Measurements from ENCODE around the gene RHOC. TPM values are rescaled to one million over a fixed set of nuclear protein-coding genes. Genes with fewer than 3 reads are reported as not detected.
"Not testable (repeated sequence)": the region's sequence is repeated elsewhere in the genome, so short reads cannot be mapped to it uniquely, and the experiment has no call there.

The RHOC gene
- total RNA-seq, 2 experiments from 2014 or later: 23.1 to 43.3 TPM

DNA sequence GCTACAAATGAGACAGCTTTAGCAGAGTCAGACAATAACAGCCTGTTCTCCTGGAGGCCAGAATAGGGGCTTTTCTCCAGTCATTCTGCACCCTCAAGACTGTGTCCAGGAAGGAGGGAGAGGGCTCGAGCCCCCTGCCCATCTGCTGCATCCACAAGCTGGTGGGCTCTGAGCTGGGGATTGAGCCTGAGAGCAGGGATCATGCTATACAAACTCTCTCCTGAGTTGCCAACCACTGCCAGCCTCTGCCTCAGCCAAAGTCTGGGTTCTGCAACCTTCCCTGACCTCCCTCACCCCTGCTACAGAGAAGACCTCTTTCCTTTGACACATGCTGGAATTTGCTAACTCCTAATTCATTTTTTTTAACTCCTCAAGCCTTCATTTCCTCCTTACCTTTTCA is 23.0 kb upstream of the RHOC start:
- Histone ChIP-seq H3K4me3 (ENCODE audit: low read depth, low read length, poor library complexity, severe bottlenecking) (no peak overlapping the region), H3K9me3 (ENCODE audit: low read length) (no peaks in the 10 kb centered on the region), H3K79me2 (ENCODE audit: insufficient read depth, low read depth, low read length) (no peaks in the 10 kb centered on the region), H4K20me1 (ENCODE audit: insufficient read depth, low read length) (no peaks in the 10 kb centered on the region), H3K27ac (ENCODE audit: low read depth, low read length, poor library complexity, severe bottlenecking) (no peak overlapping the region), H3K4me2 (ENCODE audit: low read length) (no peak overlapping the region), H3K4me1 (ENCODE audit: insufficient read depth, low read length, poor library complexity, severe bottlenecking) (peaks cover 4% of the 10 kb centered on the region), H2AFZ (ENCODE audit: low read length) (no peak overlapping the region), H3K9me2 (ENCODE audit: insufficient read depth, low read length) (no peaks in the 10 kb centered on the region), H3K36me3 (ENCODE audit: insufficient read depth, low read length) (no peaks in the 10 kb centered on the region)
- intact Hi-C loops (cut with micrococcal nuclease; ENCODE audit: unreplicated experiment): loop anchor here (10.0 kb wide), 1 partner anchor 325 kb away; no protein-coding TSS in a partner anchor
- BruUV-seq (replicated peaks): no TSS peak
- CTCF ChIA-PET (ENCODE audit: unreplicated experiment): no interaction called here
- POLR2A ChIA-PET: interaction anchor here (0.9 kb wide), 1 partner anchor 11 kb away, joined by 4 read pairs; no protein-coding TSS in a partner anchor
- DNase-seq (ENCODE audit: low spot score): no peak
- no peak for TF ChIP-seq CTCF (conservative IDR thresholded peaks at IDR 0.05; ENCODE audit: low read length)
- no peak for TF ChIP-seq EZH2phosphoT487 (IDR thresholded peaks at IDR 0.05; ENCODE audit: borderline replicate concordance, low read depth, low read length)

DNA sequence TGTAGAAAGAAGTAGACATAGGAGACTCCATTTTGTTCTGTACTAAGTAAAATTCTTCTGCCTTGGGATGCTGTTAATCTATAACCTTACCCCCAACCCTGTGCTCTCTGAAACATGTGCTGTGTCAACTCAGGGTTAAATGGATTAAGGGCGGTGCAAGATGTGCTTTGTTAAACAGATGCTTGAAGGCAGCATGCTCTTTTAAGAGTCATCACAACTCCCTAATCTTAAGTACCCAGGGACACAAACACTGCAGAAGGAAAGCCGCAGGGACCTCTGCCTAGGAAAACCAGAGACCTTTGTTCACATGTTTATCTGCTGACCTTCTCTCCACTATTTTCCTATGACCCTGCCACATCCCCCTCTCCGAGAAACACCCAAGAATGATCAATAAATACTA is 22.1 kb upstream of the RHOC start:
- H3K4me3 ChIP-seq (ENCODE audit: low read depth, low read length, poor library complexity, severe bottlenecking); H4K20me1 ChIP-seq (ENCODE audit: insufficient read depth, low read length); BruUV-seq (replicated peaks); H3K4me1 ChIP-seq (ENCODE audit: insufficient read depth, low read length, poor library complexity, severe bottlenecking); H3K79me2 ChIP-seq (ENCODE audit: insufficient read depth, low read depth, low read length); H3K27ac ChIP-seq (ENCODE audit: low read depth, low read length, poor library complexity, severe bottlenecking); H3K9me2 ChIP-seq (ENCODE audit: insufficient read depth, low read length); H3K4me2 ChIP-seq (ENCODE audit: low read length); intact Hi-C loops (cut with micrococcal nuclease; ENCODE audit: unreplicated experiment); H3K36me3 ChIP-seq (ENCODE audit: insufficient read depth, low read length); DNase-seq (ENCODE audit: low spot score); H3K9me3 ChIP-seq (ENCODE audit: low read length); H2AFZ ChIP-seq (ENCODE audit: low read length); CTCF ChIA-PET (ENCODE audit: unreplicated experiment); POLR2A ChIA-PET: not testable (repeated sequence)

DNA sequence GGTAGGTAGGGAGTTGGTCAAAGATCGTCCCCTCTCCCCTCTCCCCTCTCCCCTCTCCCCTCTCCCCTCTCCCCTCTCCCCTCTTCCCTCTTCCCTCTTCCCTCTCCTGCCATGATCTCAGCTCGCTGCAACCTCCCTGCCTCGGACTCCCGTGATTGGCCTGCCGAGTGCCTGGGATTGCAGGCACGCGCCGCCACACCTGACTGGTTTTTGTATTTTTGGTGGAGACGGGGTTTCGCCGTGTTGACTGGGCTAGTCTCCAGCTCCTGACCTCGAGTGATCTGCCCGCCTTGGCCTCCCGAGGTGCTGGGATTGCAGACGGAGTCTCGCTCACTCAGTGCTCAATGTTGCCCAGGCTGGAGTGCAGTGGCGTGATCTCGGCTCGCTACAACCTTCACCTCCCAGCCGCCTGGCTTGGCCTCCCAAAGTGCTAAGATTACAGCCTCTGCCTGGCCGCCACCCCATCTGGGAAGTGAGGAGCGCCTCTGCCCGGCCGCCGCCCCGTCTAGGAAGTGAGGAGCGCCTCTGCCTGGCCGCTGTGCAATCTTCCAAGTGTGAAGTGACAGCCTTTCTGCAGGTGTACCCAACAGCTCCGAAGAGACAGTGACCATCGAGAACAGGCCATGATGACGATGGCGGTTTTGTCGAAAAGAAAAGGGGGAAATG is 21.5 kb upstream of the RHOC start:
- CTCF ChIA-PET (ENCODE audit: unreplicated experiment); intact Hi-C loops (cut with micrococcal nuclease; ENCODE audit: unreplicated experiment); H3K4me1 ChIP-seq (ENCODE audit: insufficient read depth, low read length, poor library complexity, severe bottlenecking): not testable (repeated sequence)

DNA sequence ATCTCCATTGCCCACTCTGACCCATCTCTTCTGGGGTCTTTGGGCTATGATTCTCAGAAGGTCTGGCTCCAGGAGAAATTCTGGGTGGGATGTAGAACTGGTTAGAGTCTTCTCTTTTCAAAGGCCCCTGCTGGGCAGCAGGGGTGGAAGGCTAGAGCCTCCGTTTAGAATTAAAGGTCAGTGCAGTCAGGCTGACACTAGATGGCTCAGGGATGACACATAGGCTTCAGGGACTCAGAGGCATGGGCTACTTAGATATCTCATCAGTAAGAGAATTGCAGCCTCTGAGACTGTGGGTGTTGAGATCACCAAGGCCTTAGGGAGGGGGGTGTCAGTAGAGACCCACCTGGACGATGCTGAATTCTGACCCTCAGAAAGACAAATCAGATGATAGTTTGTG is 20.8 kb upstream of the RHOC start:
- Histone ChIP-seq H3K79me2 (ENCODE audit: insufficient read depth, low read depth, low read length) (no peaks in the 10 kb centered on the region), H2AFZ (ENCODE audit: low read length) (no peak overlapping the region), H3K9me3 (ENCODE audit: low read length) (no peaks in the 10 kb centered on the region), H3K27ac (ENCODE audit: low read depth, low read length, poor library complexity, severe bottlenecking) (no peak overlapping the region), H4K20me1 (ENCODE audit: insufficient read depth, low read length) (no peaks in the 10 kb centered on the region), H3K4me3 (ENCODE audit: low read depth, low read length, poor library complexity, severe bottlenecking) (no peak overlapping the region), H3K36me3 (ENCODE audit: insufficient read depth, low read length) (no peaks in the 10 kb centered on the region), H3K4me1 (ENCODE audit: insufficient read depth, low read length, poor library complexity, severe bottlenecking) (peaks cover 4% of the 10 kb centered on the region), H3K9me2 (ENCODE audit: insufficient read depth, low read length) (no peaks in the 10 kb centered on the region), H3K4me2 (ENCODE audit: low read length) (no peak overlapping the region)
- BruUV-seq (replicated peaks): no TSS peak
- POLR2A ChIA-PET: no interaction called here
- intact Hi-C loops (cut with micrococcal nuclease; ENCODE audit: unreplicated experiment): no loop called here
- DNase-seq (ENCODE audit: low spot score): no peak
- CTCF ChIA-PET (ENCODE audit: unreplicated experiment): no interaction called here
- no peak for TF ChIP-seq CTCF (conservative IDR thresholded peaks at IDR 0.05; ENCODE audit: low read length)
- no peak for TF ChIP-seq EZH2phosphoT487 (IDR thresholded peaks at IDR 0.05; ENCODE audit: borderline replicate concordance, low read depth, low read length)

More for the DNA sequence above, 21.5 kb upstream of the RHOC start:
- POLR2A ChIA-PET; DNase-seq (ENCODE audit: low spot score); H3K9me2 ChIP-seq (ENCODE audit: insufficient read depth, low read length); BruUV-seq (replicated peaks); H3K36me3 ChIP-seq (ENCODE audit: insufficient read depth, low read length); H3K27ac ChIP-seq (ENCODE audit: low read depth, low read length, poor library complexity, severe bottlenecking); H3K79me2 ChIP-seq (ENCODE audit: insufficient read depth, low read depth, low read length); H3K9me3 ChIP-seq (ENCODE audit: low read length); H2AFZ ChIP-seq (ENCODE audit: low read length); H4K20me1 ChIP-seq (ENCODE audit: insufficient read depth, low read length); H3K4me3 ChIP-seq (ENCODE audit: low read depth, low read length, poor library complexity, severe bottlenecking); H3K4me2 ChIP-seq (ENCODE audit: low read length): not testable (repeated sequence)

DNA sequence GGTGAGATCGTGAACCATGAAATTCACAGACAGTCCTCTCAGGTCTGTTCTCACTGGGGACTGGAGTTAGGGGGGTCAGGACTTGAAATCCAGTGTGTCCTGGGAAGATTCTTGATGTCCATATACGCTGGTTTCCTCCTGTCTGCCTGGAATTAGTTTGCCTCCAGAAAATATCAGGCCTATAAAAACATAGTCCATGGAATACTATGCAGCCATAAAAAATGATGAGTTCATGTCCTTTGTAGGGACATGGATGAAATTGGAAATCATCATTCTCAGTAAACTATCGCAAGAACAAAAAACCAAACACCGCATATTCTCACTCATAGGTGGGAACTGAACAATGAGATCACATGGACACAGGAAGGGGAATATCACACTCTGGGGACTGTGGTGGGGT is 17.3 kb upstream of the RHOC start:
- not testable (repeated sequence) for H3K9me3 ChIP-seq (ENCODE audit: low read length); H3K4me2 ChIP-seq (ENCODE audit: low read length)

More for the DNA sequence above, 17.3 kb upstream of the RHOC start:
- H3K36me3 ChIP-seq (ENCODE audit: insufficient read depth, low read length); intact Hi-C loops (cut with micrococcal nuclease; ENCODE audit: unreplicated experiment); H3K27ac ChIP-seq (ENCODE audit: low read depth, low read length, poor library complexity, severe bottlenecking); H2AFZ ChIP-seq (ENCODE audit: low read length); H3K4me3 ChIP-seq (ENCODE audit: low read depth, low read length, poor library complexity, severe bottlenecking); H3K79me2 ChIP-seq (ENCODE audit: insufficient read depth, low read depth, low read length); H3K9me2 ChIP-seq (ENCODE audit: insufficient read depth, low read length); POLR2A ChIA-PET; CTCF ChIA-PET (ENCODE audit: unreplicated experiment); H3K4me1 ChIP-seq (ENCODE audit: insufficient read depth, low read length, poor library complexity, severe bottlenecking); H4K20me1 ChIP-seq (ENCODE audit: insufficient read depth, low read length); DNase-seq (ENCODE audit: low spot score); BruUV-seq (replicated peaks): not testable (repeated sequence)

Measured in OCI-LY7 (cell line).